CD4-positive, CD25-positive, alpha-beta regulatory T cell (primary cell): ENCODE results near the gene ARPC1A. TPM values are rescaled to one million over a fixed set of nuclear protein-coding genes. Genes with fewer than 3 reads are reported as not detected.
A peak's percentile ranks its signal among the peaks of the same experiment; 100 is the strongest.
"Not testable (repeated sequence)": the region's sequence is repeated elsewhere in the genome, so short reads cannot be mapped to it uniquely, and the experiment has no call there.

Experiments
- ATAC-seq, 2 donors: fragments of 150-1000 bp; cut with Tn5 transposase; one replicate each; pipeline ENCODE4 v1.10.0; 2021; ENCODE audit warnings: low read depth in 2 of 2, moderate number of reproducible peaks in 2 of 2, moderate library complexity in 1 of 2
- DNase-seq, 3 donors: peaks; one replicate each; pipeline versions ENCODE4 v3.0.0 to v3.0.0-alpha.2; 2012 to 2022; ENCODE audit warnings: mixed read lengths in 1 of 3
- H3K27ac ChIP-seq: one replicate; pipeline ENCODE4 v1.7.0; 2013; ENCODE audit warnings: mild to moderate bottlenecking, low read length; ENCODE audit not compliant: insufficient read depth, poor library complexity, severe bottlenecking
- H3K27me3 ChIP-seq: one replicate; pipeline ENCODE4 v1.7.0; 2013; ENCODE audit warnings: low read length; ENCODE audit not compliant: control insufficient read depth, insufficient read depth
- H3K36me3 ChIP-seq: one replicate; pipeline ENCODE4 v1.7.0; 2013; ENCODE audit warnings: mild to moderate bottlenecking, low read length, moderate library complexity; ENCODE audit not compliant: control insufficient read depth, insufficient read depth
- H3K4me1 ChIP-seq: 2 replicates; pipeline ENCODE4 v1.7.0; 2013; ENCODE audit warnings: mild to moderate bottlenecking, low read length; ENCODE audit not compliant: insufficient read depth, control insufficient read depth, poor library complexity, severe bottlenecking
- H3K4me3 ChIP-seq: one replicate; pipeline ENCODE4 v1.7.0; 2013; ENCODE audit warnings: low read depth, mild to moderate bottlenecking, low read length, moderate library complexity
- H3K9me3 ChIP-seq, 2 experiments: 1 replicate in 1 of 2; 2 replicates in 1 of 2; pipeline ENCODE4 v1.7.0; 2013; ENCODE audit warnings: low read length in 2 of 2, mild to moderate bottlenecking in 1 of 2, moderate library complexity in 1 of 2; ENCODE audit not compliant: control insufficient read depth in 2 of 2
- H3K27ac Mint-ChIP-seq, 3 donors: one replicate each; pipeline ENCODE4 v1.8.0; 2020 to 2022; ENCODE audit warnings: mild to moderate bottlenecking in 3 of 3, mixed read lengths in 3 of 3, moderate library complexity in 2 of 3
- H3K27me3 Mint-ChIP-seq: one replicate; pipeline ENCODE4 v1.8.0; 2022; ENCODE audit warnings: mild to moderate bottlenecking, mixed read lengths
- H3K36me3 Mint-ChIP-seq: one replicate; pipeline ENCODE4 v1.8.0; 2020; ENCODE audit warnings: mixed read lengths
- H3K4me1 Mint-ChIP-seq, 4 donors: one replicate each; pipeline ENCODE4 v1.8.0; 2020 to 2022; ENCODE audit warnings: mixed read lengths in 4 of 4, mild to moderate bottlenecking in 1 of 4
- H3K4me3 Mint-ChIP-seq, 4 donors: one replicate each; pipeline ENCODE4 v1.8.0; 2020 to 2022; ENCODE audit warnings: mild to moderate bottlenecking in 4 of 4, mixed read lengths in 4 of 4, moderate library complexity in 3 of 4
- H3K9me3 Mint-ChIP-seq, 7 donors: one replicate each; pipeline ENCODE4 v1.8.0; 2020 to 2022; ENCODE audit warnings: mixed read lengths in 7 of 7, mild to moderate bottlenecking in 3 of 7, moderate library complexity in 2 of 7
- polyA plus RNA-seq, 4 donors: library from polyadenylated mRNA; unstranded; fragments of 300-500 nt; fragmentation: Illumina TruSeq; gene quantifications; one replicate each; pipeline ENCODE4 v1.2.3, GENCODE V29; 2021
- total RNA-seq: library from RNA; stranded (reverse); gene quantifications from one replicate; pipeline ENCODE4 v1.2.3, GENCODE V29; 2022

ARPC1A gene
- total RNA-seq (42.5 TPM), polyA plus RNA-seq (10 to 100 TPM; 70.2 to 79.0 (median 75.9) TPM)

DNA sequence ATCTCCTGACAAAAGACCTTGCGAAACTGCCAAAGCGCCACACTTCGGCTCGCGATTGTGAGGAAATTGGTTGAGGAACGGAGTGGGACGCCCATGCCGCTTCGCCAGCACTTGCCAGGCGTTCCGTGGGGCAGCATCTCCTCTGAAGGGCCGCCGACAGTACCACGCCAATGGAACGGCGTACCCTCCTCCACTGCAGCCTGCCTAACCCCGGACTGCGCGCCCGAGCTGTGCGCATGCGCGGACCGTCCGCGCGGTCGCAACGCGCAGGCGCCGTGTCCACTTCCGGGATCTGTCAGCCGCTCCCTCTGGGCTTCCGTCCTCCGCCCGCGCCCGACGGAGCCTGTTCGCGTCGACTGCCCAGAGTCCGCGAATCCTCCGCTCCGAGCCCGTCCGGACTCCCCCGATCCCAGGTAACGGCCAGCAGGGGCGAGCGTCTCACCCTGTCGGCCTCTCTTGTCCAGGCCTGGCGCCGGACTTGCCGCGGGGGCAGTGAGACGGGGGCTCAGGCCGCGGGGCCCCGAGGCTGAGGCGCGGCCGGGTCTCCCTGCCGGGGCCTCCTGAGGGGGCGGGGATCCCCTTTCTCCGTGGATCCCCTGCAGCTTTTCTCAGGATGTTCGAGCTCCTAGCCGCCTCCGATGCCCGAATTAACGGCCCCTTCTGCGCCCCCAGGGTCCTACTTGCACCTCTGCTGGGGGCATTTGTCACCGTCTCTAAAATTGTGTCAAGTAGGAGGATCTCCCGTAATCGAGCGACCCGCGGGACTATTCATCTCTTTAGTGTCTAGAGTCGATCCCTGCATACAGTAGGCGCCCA, at the start of gene ARPC1A:
TSS of gene ARPC1A (plus strand) at position 307 of the 816 bp plus-strand sequence. CDS start 7,456 bp downstream, outside the sequence.
- peak within 1 kb of the TSS; percentile 83 for H3K27ac ChIP-seq
- peaks cover 27 to 57% (median 33%) of the 10 kb centered on the region in 4 donors for H3K4me1 Mint-ChIP-seq
- H3K4me3 ChIP-seq, result peak within 1 kb of the TSS; percentile 87
- H3K36me3 Mint-ChIP-seq, result peaks cover 5% of the 10 kb centered on the region
- no peaks in the 10 kb centered on the region for H3K27me3 ChIP-seq
- peak within 1 kb of the TSS; percentile 86 to 97 (median 92) for H3K4me3 Mint-ChIP-seq
- no peaks in the 10 kb centered on the region for H3K9me3 Mint-ChIP-seq
- DNase-seq (peak; percentile 88 to 93 (median 93)), ATAC-seq (peak; percentile 92 to 95)
- no peaks in the 10 kb centered on the region for H3K9me3 ChIP-seq
- no peaks in the 10 kb centered on the region for H3K27me3 Mint-ChIP-seq
- H3K36me3 ChIP-seq, result no peaks in the 10 kb centered on the region
- H3K4me1 ChIP-seq, result peaks cover 46% of the 10 kb centered on the region
- peak within 1 kb of the TSS; percentile 87 to 95 (median 88) for H3K27ac Mint-ChIP-seq

- Mint-ChIP-seq H3K27me3 (no peaks in the 10 kb centered on the region), H3K4me1 (peaks cover 0 to 10% (median 7%) of the 10 kb centered on the region in 4 donors), H3K4me3 (no peak overlapping the region), H3K9me3 (no peaks in the 10 kb centered on the region), H3K36me3 (no peaks in the 10 kb centered on the region), H3K27ac (no peak overlapping the region)
- H3K4me1 ChIP-seq, result no peaks in the 10 kb centered on the region
- no peaks in the 10 kb centered on the region for H3K36me3 ChIP-seq
- DNase-seq, result no peak
- H3K27ac ChIP-seq, result no peak overlapping the region
- ATAC-seq, result no peak
- no peaks in the 10 kb centered on the region for H3K9me3 ChIP-seq
- no peaks in the 10 kb centered on the region for H3K27me3 ChIP-seq
- no peak overlapping the region for H3K4me3 ChIP-seq
Observed at GRCh38 chr7:99278180-99278579, 47.5 kb upstream of the ARPC1A start.

- not testable (repeated sequence) for H3K36me3 Mint-ChIP-seq, H3K27me3 Mint-ChIP-seq, H3K27me3 ChIP-seq
Observed at GRCh38 chr7:99284165-99284564, 41.5 kb upstream of the ARPC1A start.

DNA sequence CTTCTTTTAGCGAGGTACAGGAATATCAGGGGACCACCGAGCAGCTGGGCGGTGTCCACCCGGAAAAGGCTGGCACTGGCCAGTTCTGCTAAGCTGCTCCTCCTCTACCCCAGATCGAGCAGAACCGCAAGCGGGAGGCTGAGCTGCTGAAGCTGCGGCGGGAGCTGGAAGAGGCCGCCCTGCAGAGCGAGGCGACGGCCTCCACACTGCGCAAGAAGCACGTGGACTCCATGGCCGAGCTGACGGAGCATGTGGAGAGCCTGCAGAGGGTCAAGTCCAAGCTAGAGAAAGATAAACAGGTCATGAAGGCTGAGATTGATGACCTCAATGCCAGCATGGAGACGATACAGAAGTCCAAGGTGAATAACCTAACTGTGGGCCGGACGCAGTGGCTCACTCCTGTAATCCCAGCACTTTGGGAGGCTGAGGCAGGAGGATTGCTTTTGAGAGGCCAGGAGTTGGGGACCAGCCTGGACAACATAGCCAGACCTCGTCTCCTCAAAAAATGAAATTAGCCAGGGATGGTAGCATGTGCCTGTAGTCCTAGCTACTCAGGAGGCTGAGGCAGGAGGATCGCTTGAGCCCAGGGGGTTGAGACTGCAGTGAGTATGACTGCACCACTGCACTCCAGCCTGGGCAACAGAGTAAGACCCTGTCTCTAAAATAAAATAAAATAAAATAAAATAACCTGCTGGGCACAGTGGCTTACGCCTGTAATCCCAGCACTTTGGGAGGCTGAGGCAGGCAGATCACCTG, 37.7 kb upstream of the ARPC1A start:
- DNase-seq (no peak), ATAC-seq (no peak)
- H3K4me1 ChIP-seq, result no peaks in the 10 kb centered on the region
- Mint-ChIP-seq H3K36me3 (no peaks in the 10 kb centered on the region), H3K27me3 (no peaks in the 10 kb centered on the region), H3K4me1 (no peaks in the 10 kb centered on the region), H3K4me3 (no peak overlapping the region), H3K9me3 (no peaks in the 10 kb centered on the region), H3K27ac (no peak overlapping the region)
- H3K9me3 ChIP-seq, result no peaks in the 10 kb centered on the region
- no peaks in the 10 kb centered on the region for H3K27me3 ChIP-seq
- no peaks in the 10 kb centered on the region for H3K36me3 ChIP-seq
- no peak overlapping the region for H3K27ac ChIP-seq
- no peak overlapping the region for H3K4me3 ChIP-seq

More at GRCh38 chr7:99284165-99284564, 41.5 kb upstream of the ARPC1A start:
- H3K27ac Mint-ChIP-seq, DNase-seq, H3K9me3 ChIP-seq, ATAC-seq, H3K36me3 ChIP-seq, H3K9me3 Mint-ChIP-seq, H3K4me3 ChIP-seq, H3K27ac ChIP-seq, H3K4me3 Mint-ChIP-seq, H3K4me1 Mint-ChIP-seq, H3K4me1 ChIP-seq: not testable (repeated sequence)

- H3K9me3 ChIP-seq, result no peaks in the 10 kb centered on the region
- Mint-ChIP-seq H3K27me3 (no peaks in the 10 kb centered on the region), H3K27ac (no peak overlapping the region), H3K4me1 (no peaks in the 10 kb centered on the region), H3K36me3 (no peaks in the 10 kb centered on the region), H3K9me3 (no peaks in the 10 kb centered on the region), H3K4me3 (no peak overlapping the region)
- no peak overlapping the region for H3K27ac ChIP-seq
- no peaks in the 10 kb centered on the region for H3K4me1 ChIP-seq
- no peak overlapping the region for H3K4me3 ChIP-seq
- DNase-seq, result no peak
- no peaks in the 10 kb centered on the region for H3K27me3 ChIP-seq
- H3K36me3 ChIP-seq, result no peaks in the 10 kb centered on the region
- ATAC-seq, result no peak
Observed at GRCh38 chr7:99289185-99289584, 36.5 kb upstream of the ARPC1A start.

DNA sequence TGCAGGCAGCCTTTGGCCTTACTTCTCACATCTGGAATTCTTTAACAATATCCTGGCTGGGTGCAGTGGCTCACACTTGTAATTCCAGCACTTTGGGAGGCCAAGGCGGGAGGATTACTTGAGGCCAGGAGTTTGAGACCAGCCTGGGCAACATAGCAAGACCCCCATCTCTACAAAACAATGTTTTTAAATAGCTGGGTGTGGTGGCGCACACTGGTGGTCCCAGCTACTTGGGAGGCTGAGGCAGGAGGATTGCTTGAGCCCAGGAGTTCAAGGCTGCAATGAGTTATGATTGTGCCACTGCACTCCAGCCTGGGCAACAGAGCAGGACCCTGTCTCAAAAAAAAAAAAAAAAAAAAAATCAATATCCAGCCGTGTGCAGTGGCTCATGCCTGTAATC, 35.5 kb upstream of the ARPC1A start:
- not testable (repeated sequence) for H3K4me3 ChIP-seq, H3K4me1 ChIP-seq, H3K36me3 Mint-ChIP-seq, H3K27ac ChIP-seq, H3K36me3 ChIP-seq, H3K27me3 ChIP-seq, H3K27me3 Mint-ChIP-seq, ATAC-seq, H3K4me1 Mint-ChIP-seq, DNase-seq, H3K27ac Mint-ChIP-seq, H3K9me3 Mint-ChIP-seq, H3K4me3 Mint-ChIP-seq, H3K9me3 ChIP-seq

GRCh38 chr7:99290980-99291607, 34.6 kb upstream of the ARPC1A start:
- H3K4me1 ChIP-seq, result no peaks in the 10 kb centered on the region
- Mint-ChIP-seq H3K4me1 (no peaks in the 10 kb centered on the region), H3K27me3 (no peaks in the 10 kb centered on the region), H3K9me3 (no peaks in the 10 kb centered on the region), H3K4me3 (no peak overlapping the region), H3K27ac (no peak overlapping the region), H3K36me3 (no peaks in the 10 kb centered on the region)
- no peaks in the 10 kb centered on the region for H3K27me3 ChIP-seq
- ATAC-seq, result no peak
- H3K4me3 ChIP-seq, result no peak overlapping the region
- H3K9me3 ChIP-seq, result no peaks in the 10 kb centered on the region
- H3K36me3 ChIP-seq, result no peaks in the 10 kb centered on the region
- no peak for DNase-seq
- H3K27ac ChIP-seq, result no peak overlapping the region
